HepG2 (cell line): ENCODE measurements around the gene PRMT5. TPM values are rescaled to one million over a fixed set of nuclear protein-coding genes. Genes with fewer than 3 reads are reported as not detected.
A peak's percentile ranks its signal among the peaks of the same experiment; 100 is the strongest.

ENCODE experiments used
- CBX1 ChIP-seq: IDR thresholded peaks from one replicate; pipeline ENCODE4 v1.6.1; 2016; ENCODE audit warnings: antibody characterized with exemption, low read depth
- FOXC1 ChIP-seq: sonication (generic); formaldehyde crosslinking; IDR thresholded peaks from 2 replicates; pipeline ENCODE4 v1.8.0; 2022; ENCODE audit warnings: mild to moderate bottlenecking, missing genetic modification reagents, borderline replicate concordance
- GMEB2 ChIP-seq: IDR thresholded peaks from 2 replicates; pipeline ENCODE4 v1.6.1; 2016; ENCODE audit warnings: missing biosample characterization, missing genetic modification reagents, low read depth
- GTF2F1 ChIP-seq: fragments of 150-350 bp; IDR thresholded peaks from 2 replicates; pipeline ENCODE4 v1.6.1; 2014; ENCODE audit warnings: low read length
- HOXA3 ChIP-seq: sonication (generic); formaldehyde crosslinking; IDR thresholded peaks from 2 replicates; pipeline ENCODE4 v1.5.0; 2020; ENCODE audit warnings: missing genetic modification reagents
- KLF15 ChIP-seq: sonication (generic); formaldehyde crosslinking; IDR thresholded peaks from 2 replicates; pipeline ENCODE4 v1.8.1; 2023; ENCODE audit warnings: borderline replicate concordance, mild to moderate bottlenecking, inconsistent platforms, missing genetic modification reagents, mixed read lengths
- MED8 ChIP-seq: sonication (generic); formaldehyde crosslinking; IDR thresholded peaks from 2 replicates; pipeline ENCODE4 v1.8.1; 2023; ENCODE audit warnings: mild to moderate bottlenecking, missing genetic modification reagents; ENCODE audit not compliant: insufficient replicate concordance
- NBN ChIP-seq: fragments of 450-650 bp; conservative IDR thresholded peaks from 2 replicates; pipeline ENCODE4 v1.6.1; 2017
- PAWR ChIP-seq: sonication (generic); formaldehyde crosslinking; IDR thresholded peaks from 2 replicates; pipeline ENCODE4 v1.4.0; 2020; ENCODE audit warnings: missing genetic modification reagents, mild to moderate bottlenecking, borderline replicate concordance
- PHF21A ChIP-seq: sonication (generic); formaldehyde crosslinking; IDR thresholded peaks from 2 replicates; pipeline ENCODE4 v1.5.0; 2020; ENCODE audit warnings: mild to moderate bottlenecking, missing genetic modification reagents
- RAD21 ChIP-seq: fragments of 450-650 bp; formaldehyde crosslinking; IDR thresholded peaks from 2 replicates; pipeline ENCODE4 v1.5.0; 2020; ENCODE audit warnings: mild to moderate bottlenecking
- SAFB2 ChIP-seq: sonication (generic); formaldehyde crosslinking; IDR thresholded peaks from 2 replicates; pipeline ENCODE4 v1.5.1; 2020; ENCODE audit warnings: missing genetic modification reagents, low read depth, mild to moderate bottlenecking, borderline replicate concordance
- SIX1 ChIP-seq: sonication (generic); formaldehyde crosslinking; IDR thresholded peaks from 2 replicates; pipeline ENCODE4 v1.4.0; 2020; ENCODE audit warnings: missing genetic modification reagents, borderline replicate concordance
- SSRP1 ChIP-seq: IDR thresholded peaks from 2 replicates; pipeline ENCODE4 v1.6.1; 2016; ENCODE audit warnings: control low read depth
- TFDP1 ChIP-seq: IDR thresholded peaks from 2 replicates; pipeline ENCODE4 v1.6.1; 2016; ENCODE audit warnings: missing compliant biosample characterization, missing genetic modification reagents, borderline replicate concordance
- ZFAT ChIP-seq: sonication (generic); formaldehyde crosslinking; conservative IDR thresholded peaks from 2 replicates; pipeline ENCODE4 v1.8.1; 2023; ENCODE audit warnings: missing genetic modification reagents, inconsistent platforms
- ZNF224 ChIP-seq: sonication (generic); formaldehyde crosslinking; IDR thresholded peaks from 2 replicates; pipeline ENCODE4 v1.5.0; 2020; ENCODE audit warnings: mild to moderate bottlenecking, missing genetic modification reagents
- ZNF343 ChIP-seq: sonication (generic); formaldehyde crosslinking; IDR thresholded peaks from 2 replicates; pipeline ENCODE4 v1.4.0; 2020; ENCODE audit warnings: mild to moderate bottlenecking, missing genetic modification reagents
- ZNF484 ChIP-seq: sonication (generic); formaldehyde crosslinking; IDR thresholded peaks from 2 replicates; pipeline ENCODE4 v1.5.1; 2020; ENCODE audit warnings: mild to moderate bottlenecking, low read depth, missing genetic modification reagents, borderline replicate concordance
- ZNF547 ChIP-seq: sonication (generic); formaldehyde crosslinking; IDR thresholded peaks from 2 replicates; pipeline ENCODE4 v1.5.1; 2020; ENCODE audit warnings: mild to moderate bottlenecking, missing genetic modification reagents
- ZNF552 ChIP-seq: sonication (generic); formaldehyde crosslinking; IDR thresholded peaks from 2 replicates; pipeline ENCODE4 v1.9.0; 2022; ENCODE audit warnings: missing genetic modification reagents, mild to moderate bottlenecking, borderline replicate concordance
- polyA plus RNA-seq, 8 experiments: library from polyadenylated mRNA; depleted of rRNA in 3 of 8; stranded (reverse) in 7 of 8; unstranded in 1 of 8; fragments of >200 nt; fragmentation: Illumina TruSeq in 4 of 8; extraction: Trizol in 4 of 8; gene quantifications; 2 replicates each; pipeline versions ENCODE4 v1.2.1 to v1.2.3, GENCODE V29; 2011 to 2016; ENCODE audit warnings: low read depth in 4 of 8, missing spikeins in 1 of 8, mixed read lengths in 1 of 8; ENCODE audit not compliant: insufficient read depth in 1 of 8
- total RNA-seq, 5 experiments: library from RNA; depleted of rRNA; stranded (reverse); fragments of >200 nt; fragmentation: Illumina TruSeq; extraction: Trizol; gene quantifications; 2 replicates each; pipeline ENCODE4 v1.2.3, GENCODE V29; 2016; ENCODE audit warnings: low read depth in 1 of 5
- TF ChIP-seq, protein P1 (sequence below): sonication (generic); formaldehyde crosslinking; IDR thresholded peaks from 2 replicates; pipeline ENCODE4 v1.4.0; 2020; ENCODE audit warnings: missing genetic modification reagents, borderline replicate concordance
- TF ChIP-seq, protein P2 (sequence below): sonication (generic); formaldehyde crosslinking; IDR thresholded peaks from 2 replicates; pipeline ENCODE4 v1.4.0; 2020; ENCODE audit warnings: missing genetic modification reagents, low read depth, mild to moderate bottlenecking, borderline replicate concordance
- TF ChIP-seq, protein P3 (sequence below): IDR thresholded peaks from 2 replicates; pipeline ENCODE4 v1.6.1; 2012; ENCODE audit warnings: low read depth, low read length, improper control_type of control experiment

PRMT5 gene
- total and polyA plus RNA-seq, 2 of the 13 experiments (the other 11 are each of a cell fraction or from before 2014, with no cell fraction given): 210 to 354 TPM

DNA sequence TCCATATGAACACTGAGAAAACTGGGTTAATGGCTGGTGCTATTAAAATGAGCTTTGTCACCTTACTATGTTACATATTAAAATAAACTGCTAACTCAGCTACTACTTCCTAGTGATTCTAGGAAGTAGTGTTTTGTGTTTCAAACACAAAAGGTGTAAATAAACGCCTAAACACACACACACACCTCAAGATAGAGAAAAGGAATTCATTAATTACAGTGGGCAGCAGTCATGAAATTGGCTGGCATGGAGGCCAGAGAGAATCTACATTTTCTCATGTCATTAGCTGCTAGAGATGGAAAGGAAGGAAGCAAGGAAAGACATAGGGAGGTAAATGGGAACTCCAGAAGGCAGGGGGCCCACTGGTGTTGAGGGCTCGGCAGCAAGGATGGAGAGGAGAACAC lies 787 bp upstream of the PRMT5 start (continued):
- TF ChIP-seq SIX1 (CRISPR knock-in tag) (peak; percentile 19; the same call in 1 of the 2 replicates), ZNF484 (no peak), SSRP1 (CRISPR knock-in tag) (0 out of 2 replicates have a peak, but pooled peaks have one; percentile 22), RAD21 (CRISPR knock-in tag) (no peak), PAWR (no peak), ZNF547 (CRISPR knock-in tag) (0 out of 2 replicates have a peak, but pooled peaks have one; percentile 10), NBN (no peak), ZNF552 (CRISPR knock-in tag) (no peak; the same call in 1 of the 2 replicates), FOXC1 (CRISPR knock-in tag) (no peak), CBX1 (no peak), PHF21A (CRISPR knock-in tag) (peak; percentile 10; the same call in 1 of the 2 replicates), ZNF343 (CRISPR knock-in tag) (no peak), TFDP1 (CRISPR knock-in tag) (no peak), ZFAT (no peak), KLF15 (CRISPR knock-in tag) (no peak), GMEB2 (CRISPR knock-in tag) (no peak), MED8 (CRISPR knock-in tag) (no peak), ZNF224 (CRISPR knock-in tag) (no peak; the same call in 1 of the 2 replicates), GTF2F1 (no peak), SAFB2 (no peak), HOXA3 (CRISPR knock-in tag) (no peak)
- TF ChIP-seq, protein P1, sequence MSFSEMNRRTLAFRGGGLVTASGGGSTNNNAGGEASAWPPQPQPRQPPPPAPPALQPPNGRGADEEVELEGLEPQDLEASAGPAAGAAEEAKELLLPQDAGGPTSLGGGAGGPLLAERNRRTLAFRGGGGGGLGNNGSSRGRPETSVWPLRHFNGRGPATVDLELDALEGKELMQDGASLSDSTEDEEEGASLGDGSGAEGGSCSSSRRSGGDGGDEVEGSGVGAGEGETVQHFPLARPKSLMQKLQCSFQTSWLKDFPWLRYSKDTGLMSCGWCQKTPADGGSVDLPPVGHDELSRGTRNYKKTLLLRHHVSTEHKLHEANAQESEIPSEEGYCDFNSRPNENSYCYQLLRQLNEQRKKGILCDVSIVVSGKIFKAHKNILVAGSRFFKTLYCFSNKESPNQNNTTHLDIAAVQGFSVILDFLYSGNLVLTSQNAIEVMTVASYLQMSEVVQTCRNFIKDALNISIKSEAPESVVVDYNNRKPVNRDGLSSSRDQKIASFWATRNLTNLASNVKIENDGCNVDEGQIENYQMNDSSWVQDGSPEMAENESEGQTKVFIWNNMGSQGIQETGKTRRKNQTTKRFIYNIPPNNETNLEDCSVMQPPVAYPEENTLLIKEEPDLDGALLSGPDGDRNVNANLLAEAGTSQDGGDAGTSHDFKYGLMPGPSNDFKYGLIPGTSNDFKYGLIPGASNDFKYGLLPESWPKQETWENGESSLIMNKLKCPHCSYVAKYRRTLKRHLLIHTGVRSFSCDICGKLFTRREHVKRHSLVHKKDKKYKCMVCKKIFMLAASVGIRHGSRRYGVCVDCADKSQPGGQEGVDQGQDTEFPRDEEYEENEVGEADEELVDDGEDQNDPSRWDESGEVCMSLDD (CRISPR knock-in tag): no peak
- TF ChIP-seq, protein P2, sequence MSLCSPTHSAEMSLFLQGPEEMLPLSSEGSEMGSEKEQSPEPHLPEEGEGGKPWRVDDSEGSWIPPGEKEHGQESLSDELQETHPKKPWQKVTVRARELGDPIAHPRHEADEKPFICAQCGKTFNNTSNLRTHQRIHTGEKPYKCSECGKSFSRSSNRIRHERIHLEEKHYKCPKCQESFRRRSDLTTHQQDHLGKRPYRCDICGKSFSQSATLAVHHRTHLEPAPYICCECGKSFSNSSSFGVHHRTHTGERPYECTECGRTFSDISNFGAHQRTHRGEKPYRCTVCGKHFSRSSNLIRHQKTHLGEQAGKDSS (CRISPR knock-in tag): no peak
- TF ChIP-seq, protein P3, sequence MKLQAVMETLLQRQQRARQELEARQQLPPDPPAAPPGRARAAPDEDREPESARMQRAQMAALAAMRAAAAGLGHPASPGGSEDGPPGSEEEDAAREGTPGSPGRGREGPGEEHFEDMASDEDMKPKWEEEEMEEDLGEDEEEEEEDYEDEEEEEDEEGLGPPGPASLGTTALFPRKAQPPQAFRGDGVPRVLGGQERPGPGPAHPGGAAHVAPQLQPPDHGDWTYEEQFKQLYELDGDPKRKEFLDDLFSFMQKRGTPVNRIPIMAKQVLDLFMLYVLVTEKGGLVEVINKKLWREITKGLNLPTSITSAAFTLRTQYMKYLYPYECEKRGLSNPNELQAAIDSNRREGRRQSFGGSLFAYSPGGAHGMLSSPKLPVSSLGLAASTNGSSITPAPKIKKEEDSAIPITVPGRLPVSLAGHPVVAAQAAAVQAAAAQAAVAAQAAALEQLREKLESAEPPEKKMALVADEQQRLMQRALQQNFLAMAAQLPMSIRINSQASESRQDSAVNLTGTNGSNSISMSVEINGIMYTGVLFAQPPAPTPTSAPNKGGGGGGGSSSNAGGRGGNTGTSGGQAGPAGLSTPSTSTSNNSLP: no peak
